ENCODE results near the gene LDAF1.

GRCh38 chr16:21203155-21203797, 44.8 kb downstream of the LDAF1 start:
- no peak for TF ChIP-seq POLR2A (IDR thresholded peaks at IDR 0.05)
- TF ChIP-seq, protein P1, sequence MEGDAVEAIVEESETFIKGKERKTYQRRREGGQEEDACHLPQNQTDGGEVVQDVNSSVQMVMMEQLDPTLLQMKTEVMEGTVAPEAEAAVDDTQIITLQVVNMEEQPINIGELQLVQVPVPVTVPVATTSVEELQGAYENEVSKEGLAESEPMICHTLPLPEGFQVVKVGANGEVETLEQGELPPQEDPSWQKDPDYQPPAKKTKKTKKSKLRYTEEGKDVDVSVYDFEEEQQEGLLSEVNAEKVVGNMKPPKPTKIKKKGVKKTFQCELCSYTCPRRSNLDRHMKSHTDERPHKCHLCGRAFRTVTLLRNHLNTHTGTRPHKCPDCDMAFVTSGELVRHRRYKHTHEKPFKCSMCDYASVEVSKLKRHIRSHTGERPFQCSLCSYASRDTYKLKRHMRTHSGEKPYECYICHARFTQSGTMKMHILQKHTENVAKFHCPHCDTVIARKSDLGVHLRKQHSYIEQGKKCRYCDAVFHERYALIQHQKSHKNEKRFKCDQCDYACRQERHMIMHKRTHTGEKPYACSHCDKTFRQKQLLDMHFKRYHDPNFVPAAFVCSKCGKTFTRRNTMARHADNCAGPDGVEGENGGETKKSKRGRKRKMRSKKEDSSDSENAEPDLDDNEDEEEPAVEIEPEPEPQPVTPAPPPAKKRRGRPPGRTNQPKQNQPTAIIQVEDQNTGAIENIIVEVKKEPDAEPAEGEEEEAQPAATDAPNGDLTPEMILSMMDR (IDR thresholded peaks at IDR 0.05), result no peak
